SKM-1 (cell line): ENCODE results near the gene PTPRJ.
"Not testable (repeated sequence)": the region's sequence is repeated elsewhere in the genome, so short reads cannot be mapped to it uniquely, and the experiment has no call there.

Source experiments
- DNase-seq: peaks from one replicate; lab custom pipeline; 2025; ENCODE audit not compliant: unreplicated experiment; lab: John Stamatoyannopoulos, UW

Gene PTPRJ

GRCh38 chr11:47980088-47980906 lies at the start of gene PTPRJ:
PTPRJ (plus strand) TSS chr11:47980559; CDS start chr11:47980913, 354 bp downstream.
- no peak for DNase-seq

GRCh38 chr11:47932544-47932943 lies 47.8 kb upstream of the PTPRJ start:
- no peak for DNase-seq

DNA sequence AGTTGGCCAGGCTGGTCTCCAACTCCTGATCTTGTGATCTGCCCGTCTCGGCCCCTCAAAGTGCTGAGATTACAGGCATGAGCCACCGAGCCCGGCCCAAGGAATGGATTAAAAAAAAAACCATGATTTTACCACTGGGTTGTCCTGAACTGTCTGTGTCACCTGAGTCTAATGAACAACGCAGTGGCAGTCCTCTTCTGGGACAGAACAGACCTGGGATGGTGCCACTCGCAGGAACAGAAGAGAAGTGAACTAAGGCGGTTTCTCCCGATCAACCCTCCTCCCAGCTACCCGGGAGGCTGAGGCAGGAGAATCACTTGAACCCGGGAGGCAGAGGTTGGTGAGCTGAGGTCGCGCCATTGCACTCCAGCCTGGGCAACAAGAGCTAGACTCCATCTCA lies 46.6 kb upstream of the PTPRJ start:
- DNase-seq, result not testable (repeated sequence)

DNA sequence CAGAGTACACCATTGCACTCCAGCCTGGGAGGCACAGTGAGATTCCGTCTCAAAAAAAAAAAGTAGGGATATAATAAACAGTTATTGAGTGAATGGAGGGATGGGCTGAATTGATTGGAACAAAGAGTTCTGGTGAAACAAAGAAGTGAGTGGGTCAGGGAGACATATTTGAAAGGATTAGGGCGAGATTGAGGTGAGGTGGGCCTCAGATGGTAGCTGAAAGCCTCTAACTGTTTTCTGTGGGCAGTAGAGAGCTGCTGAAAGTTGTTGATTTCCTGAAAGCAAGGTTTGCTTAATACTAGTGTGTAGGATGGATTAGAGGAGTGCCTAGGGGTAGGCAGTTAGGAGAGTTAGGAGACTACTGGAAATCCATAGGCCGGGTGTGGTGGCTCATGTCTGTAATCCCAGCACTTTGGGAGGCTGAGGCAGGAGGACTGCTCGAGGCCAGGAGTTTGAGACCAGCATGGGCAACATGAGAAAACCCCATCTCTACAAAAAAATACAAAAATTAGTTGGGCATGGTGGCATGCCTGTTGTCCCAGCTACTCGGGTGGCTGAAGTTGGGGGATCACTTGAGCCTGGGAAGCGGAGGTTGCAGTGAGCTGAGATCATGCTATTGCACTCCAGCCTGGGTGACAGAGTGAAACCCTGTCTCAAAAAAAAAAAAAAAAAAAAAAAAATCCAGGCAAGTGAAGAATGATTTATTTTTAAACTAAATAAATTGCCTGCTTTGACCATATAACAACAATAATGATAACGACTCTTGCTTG lies 41.4 kb upstream of the PTPRJ start:
- DNase-seq, result no peak

GRCh38 chr11:47940904-47941649 lies 39.3 kb upstream of the PTPRJ start:
- no peak for DNase-seq

DNA sequence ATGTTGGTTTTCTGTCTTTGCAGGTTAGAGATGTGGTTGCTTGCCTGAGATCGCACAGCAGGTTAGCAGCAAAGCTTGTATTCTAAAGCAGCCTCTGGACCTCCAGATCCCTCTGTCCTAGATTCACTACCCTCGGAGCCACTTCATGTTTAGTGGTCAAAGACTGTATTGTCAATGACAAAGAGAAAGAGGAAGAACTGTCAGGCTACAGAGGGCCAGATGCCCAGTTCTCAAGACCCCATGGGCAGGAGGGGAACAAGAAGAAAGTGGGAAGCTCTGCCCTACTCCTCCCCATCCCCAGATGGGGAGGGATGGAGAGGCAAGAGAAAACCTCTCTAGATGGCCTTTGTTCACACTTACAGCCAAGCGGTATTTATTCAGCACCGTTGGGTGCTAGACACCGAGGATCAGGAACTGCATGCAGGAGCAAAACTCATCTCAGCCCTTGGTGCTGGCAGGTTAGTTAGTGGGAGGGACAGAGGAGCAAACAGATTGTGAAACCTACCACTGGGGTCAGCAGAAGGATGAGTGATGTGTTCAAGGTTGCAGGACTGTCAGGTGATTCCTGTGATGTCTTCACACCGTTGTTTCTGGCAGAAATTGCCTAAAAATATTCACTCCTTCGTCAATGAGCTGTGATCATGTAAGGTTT lies 38.3 kb upstream of the PTPRJ start:
- peak; percentile 76 for DNase-seq

- DNase-seq, result no peak
Measured at GRCh38 chr11:47943721-47944586, 36.4 kb upstream of the PTPRJ start.

DNA sequence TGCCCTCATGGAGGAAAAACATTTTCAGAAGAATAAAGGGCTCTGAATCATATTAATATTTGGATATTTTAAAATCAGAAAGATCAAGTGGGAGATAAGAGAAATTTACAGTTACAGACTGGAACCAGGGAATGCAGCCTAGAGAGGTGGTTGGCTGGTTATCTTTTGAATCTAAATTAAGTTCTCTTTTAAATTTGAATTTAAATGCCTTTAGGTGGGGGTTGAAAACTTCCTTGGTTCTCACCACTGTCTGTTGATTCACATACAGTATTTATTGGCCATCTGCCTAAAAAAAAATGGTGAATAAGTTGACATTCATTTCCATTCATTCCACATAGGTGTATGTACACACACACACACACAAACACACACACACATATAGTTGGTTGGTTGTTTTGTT lies 35.7 kb upstream of the PTPRJ start:
- DNase-seq, result no peak

DNA sequence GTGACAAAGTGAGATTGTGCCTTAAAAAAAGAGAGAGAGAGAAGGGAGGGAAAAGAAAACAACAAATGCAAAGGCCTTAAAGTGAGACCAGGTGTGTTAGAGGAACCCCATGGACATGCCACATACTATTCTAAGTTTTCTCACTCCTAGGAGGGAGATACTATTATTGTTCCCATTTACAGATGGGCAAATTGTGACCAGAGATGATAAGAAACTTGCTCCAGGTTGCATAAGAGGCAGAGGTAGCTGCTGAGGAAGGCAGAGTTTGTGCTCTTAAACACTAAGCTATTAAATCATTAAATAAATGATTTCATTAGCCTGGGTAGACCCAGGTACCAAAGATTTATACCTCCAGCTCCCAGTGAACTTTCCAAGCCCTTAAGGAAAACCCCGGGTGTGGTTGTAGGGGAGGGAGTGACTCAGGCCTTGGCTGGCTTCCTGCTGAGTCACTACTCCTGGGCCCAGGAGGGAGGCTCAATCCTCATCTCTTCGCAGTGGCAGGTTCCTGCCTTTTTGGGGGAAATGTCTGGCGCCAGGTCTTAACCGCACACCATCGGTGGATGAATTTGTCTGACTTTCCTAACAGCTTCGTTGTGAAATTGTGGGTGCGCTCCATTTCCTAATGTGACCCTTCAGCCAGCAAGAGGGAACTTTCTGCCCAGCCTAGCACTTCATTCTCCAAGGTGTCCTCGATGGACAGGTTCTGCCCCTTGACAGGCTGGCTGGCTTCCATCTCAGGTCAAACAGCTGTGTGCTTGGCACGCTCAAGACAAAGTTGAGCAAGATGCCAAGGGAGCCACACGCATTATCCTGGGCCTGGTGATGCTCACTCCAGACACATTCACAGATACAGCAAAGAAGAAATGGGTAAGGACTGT lies 33.4 kb upstream of the PTPRJ start:
- peak; percentile 95 for DNase-seq

GRCh38 chr11:47948137-47948536 lies 32.2 kb upstream of the PTPRJ start:
- DNase-seq, result no peak

DNA sequence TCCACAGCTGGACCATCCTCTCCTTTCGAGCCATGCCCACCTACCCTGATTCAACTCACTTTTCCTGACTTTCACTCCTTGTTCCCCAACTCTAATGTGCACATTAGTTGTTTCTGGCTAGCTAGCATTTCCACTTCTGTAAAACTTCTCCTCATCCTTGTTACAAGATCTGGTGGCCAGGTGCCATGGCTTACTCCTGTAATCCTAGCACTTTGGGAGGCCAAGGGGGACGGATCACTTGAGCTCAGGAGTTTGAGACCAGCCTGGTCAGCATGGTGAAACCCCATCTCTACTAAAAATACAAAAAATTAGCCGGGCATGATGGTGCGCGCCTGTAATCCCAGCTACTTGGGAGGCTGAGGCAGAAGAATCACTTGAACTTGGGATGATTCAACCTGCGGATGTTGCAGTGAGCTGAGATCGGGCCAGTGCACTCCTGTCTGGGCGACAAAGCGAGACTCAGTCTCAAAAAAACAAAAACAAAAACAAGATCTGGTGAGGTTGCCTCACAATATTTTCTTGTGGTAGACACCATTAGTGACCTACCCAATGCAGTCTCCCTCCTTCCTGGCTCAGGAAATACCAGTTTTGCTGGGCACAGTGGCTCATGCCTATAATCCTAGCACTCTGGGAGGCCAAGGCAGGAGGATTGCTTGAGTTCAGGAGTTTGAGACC lies 31.2 kb upstream of the PTPRJ start:
- DNase-seq, result not testable (repeated sequence)

DNA sequence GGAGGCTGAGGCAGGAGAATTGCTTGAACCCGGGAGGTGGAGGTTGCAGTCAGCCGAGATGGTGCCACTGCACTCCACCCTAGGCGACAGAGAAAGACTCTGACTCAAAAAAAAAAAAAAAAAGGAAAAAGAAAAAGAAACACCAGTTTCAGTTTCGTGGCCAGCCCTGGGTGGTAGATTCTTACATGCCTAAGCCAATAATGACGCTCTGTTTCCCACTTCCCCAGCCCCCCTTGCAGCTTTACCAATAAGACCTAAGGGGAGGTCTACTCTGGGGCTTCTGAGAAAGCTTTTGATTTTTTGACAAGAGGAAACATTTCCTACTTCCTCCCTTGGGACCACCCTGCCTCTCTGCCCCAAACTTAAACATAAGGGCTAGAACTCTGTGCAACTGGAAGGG lies 30.0 kb upstream of the PTPRJ start:
- DNase-seq, result no peak

DNA sequence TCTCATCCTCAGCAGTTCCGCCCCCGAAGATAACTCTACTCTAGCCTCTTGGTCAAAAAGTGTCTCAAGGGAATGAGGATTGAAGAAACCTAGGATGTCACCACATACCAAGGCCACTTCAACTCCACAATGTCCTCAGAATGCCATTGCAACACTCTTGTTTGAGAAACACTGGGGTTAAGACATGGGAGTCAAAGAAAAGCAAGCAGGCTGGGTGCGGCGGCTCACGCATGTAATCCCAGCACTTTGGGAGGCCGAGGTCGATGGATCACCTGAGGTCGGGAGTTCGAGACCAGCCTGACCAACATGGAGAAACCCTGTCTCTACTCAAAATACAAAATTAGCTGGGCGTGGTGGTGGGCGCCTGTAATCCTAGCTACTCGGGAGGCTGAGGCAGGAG lies 28.9 kb upstream of the PTPRJ start:
- peak; percentile 78 for DNase-seq

GRCh38 chr11:47955061-47955755 lies 25.2 kb upstream of the PTPRJ start:
- no peak for DNase-seq

GRCh38 chr11:47960015-47960414 lies 20.3 kb upstream of the PTPRJ start:
- no peak for DNase-seq

GRCh38 chr11:47961383-47961782 lies 19.0 kb upstream of the PTPRJ start:
- no peak for DNase-seq

GRCh38 chr11:47964546-47964945 lies 15.8 kb upstream of the PTPRJ start:
- DNase-seq, result no peak
